Neural cell (in vitro differentiated cells): ENCODE data around the gene DAAM2.

ENCODE experiments used
- EP300 ChIP-seq: fragments of 450-650 bp; conservative IDR thresholded peaks from 2 replicates; pipeline ENCODE4 v1.6.1; 2014; ENCODE audit warnings: antibody characterized with exemption, mild to moderate bottlenecking, moderate library complexity; ENCODE audit not compliant: poor library complexity, severe bottlenecking
- EZH2 ChIP-seq: fragments of 200-600, 300-800 bp; shearing (Covaris generic), sonication (generic); IDR thresholded peaks from 2 replicates; pipeline ENCODE4 v1.6.1; 2014; ENCODE audit warnings: antibody characterized with exemption, low read length, borderline replicate concordance, mild to moderate bottlenecking; ENCODE audit not compliant: insufficient read depth, poor library complexity, severe bottlenecking
- POLR2AphosphoS5 ChIP-seq: IDR thresholded peaks from 2 replicates; pipeline ENCODE4 v1.6.1; 2012
- RAD21 ChIP-seq: fragments of 450-650 bp; conservative IDR thresholded peaks from 2 replicates; pipeline ENCODE4 v1.6.1; 2014; ENCODE audit warnings: antibody characterized with exemption, mild to moderate bottlenecking, moderate library complexity
- SMC3 ChIP-seq: fragments of 450-650 bp; conservative IDR thresholded peaks from 2 replicates; pipeline ENCODE4 v1.6.1; 2014; ENCODE audit warnings: antibody characterized with exemption, mild to moderate bottlenecking, moderate library complexity; ENCODE audit not compliant: poor library complexity
- TAF1 ChIP-seq: IDR thresholded peaks from 2 replicates; pipeline ENCODE4 v1.6.1; 2012; ENCODE audit warnings: low read depth
- TF ChIP-seq, protein P1 (sequence below): fragments of 450-650 bp; IDR thresholded peaks from 2 replicates; pipeline ENCODE4 v1.5.1; 2014; ENCODE audit warnings: antibody characterized with exemption, mild to moderate bottlenecking, moderate library complexity; ENCODE audit not compliant: poor library complexity, severe bottlenecking
- TF ChIP-seq, protein P2 (sequence below): IDR thresholded peaks from 2 replicates; pipeline ENCODE4 v1.6.1; 2012; ENCODE audit warnings: borderline replicate concordance

GRCh38 chr6:39896701-39897100 is 104.5 kb downstream of the DAAM2 start:
- TF ChIP-seq, protein P1, sequence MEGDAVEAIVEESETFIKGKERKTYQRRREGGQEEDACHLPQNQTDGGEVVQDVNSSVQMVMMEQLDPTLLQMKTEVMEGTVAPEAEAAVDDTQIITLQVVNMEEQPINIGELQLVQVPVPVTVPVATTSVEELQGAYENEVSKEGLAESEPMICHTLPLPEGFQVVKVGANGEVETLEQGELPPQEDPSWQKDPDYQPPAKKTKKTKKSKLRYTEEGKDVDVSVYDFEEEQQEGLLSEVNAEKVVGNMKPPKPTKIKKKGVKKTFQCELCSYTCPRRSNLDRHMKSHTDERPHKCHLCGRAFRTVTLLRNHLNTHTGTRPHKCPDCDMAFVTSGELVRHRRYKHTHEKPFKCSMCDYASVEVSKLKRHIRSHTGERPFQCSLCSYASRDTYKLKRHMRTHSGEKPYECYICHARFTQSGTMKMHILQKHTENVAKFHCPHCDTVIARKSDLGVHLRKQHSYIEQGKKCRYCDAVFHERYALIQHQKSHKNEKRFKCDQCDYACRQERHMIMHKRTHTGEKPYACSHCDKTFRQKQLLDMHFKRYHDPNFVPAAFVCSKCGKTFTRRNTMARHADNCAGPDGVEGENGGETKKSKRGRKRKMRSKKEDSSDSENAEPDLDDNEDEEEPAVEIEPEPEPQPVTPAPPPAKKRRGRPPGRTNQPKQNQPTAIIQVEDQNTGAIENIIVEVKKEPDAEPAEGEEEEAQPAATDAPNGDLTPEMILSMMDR, result no peak
- no peak for TF ChIP-seq SMC3
- TF ChIP-seq, protein P2, sequence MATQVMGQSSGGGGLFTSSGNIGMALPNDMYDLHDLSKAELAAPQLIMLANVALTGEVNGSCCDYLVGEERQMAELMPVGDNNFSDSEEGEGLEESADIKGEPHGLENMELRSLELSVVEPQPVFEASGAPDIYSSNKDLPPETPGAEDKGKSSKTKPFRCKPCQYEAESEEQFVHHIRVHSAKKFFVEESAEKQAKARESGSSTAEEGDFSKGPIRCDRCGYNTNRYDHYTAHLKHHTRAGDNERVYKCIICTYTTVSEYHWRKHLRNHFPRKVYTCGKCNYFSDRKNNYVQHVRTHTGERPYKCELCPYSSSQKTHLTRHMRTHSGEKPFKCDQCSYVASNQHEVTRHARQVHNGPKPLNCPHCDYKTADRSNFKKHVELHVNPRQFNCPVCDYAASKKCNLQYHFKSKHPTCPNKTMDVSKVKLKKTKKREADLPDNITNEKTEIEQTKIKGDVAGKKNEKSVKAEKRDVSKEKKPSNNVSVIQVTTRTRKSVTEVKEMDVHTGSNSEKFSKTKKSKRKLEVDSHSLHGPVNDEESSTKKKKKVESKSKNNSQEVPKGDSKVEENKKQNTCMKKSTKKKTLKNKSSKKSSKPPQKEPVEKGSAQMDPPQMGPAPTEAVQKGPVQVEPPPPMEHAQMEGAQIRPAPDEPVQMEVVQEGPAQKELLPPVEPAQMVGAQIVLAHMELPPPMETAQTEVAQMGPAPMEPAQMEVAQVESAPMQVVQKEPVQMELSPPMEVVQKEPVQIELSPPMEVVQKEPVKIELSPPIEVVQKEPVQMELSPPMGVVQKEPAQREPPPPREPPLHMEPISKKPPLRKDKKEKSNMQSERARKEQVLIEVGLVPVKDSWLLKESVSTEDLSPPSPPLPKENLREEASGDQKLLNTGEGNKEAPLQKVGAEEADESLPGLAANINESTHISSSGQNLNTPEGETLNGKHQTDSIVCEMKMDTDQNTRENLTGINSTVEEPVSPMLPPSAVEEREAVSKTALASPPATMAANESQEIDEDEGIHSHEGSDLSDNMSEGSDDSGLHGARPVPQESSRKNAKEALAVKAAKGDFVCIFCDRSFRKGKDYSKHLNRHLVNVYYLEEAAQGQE, result no peak
- no peak for TF ChIP-seq POLR2AphosphoS5
- no peak for TF ChIP-seq EZH2
- TF ChIP-seq RAD21, result no peak
- no peak for TF ChIP-seq EP300
- TF ChIP-seq TAF1, result no peak
